Measurements from ENCODE around the gene RIT2.

DNA sequence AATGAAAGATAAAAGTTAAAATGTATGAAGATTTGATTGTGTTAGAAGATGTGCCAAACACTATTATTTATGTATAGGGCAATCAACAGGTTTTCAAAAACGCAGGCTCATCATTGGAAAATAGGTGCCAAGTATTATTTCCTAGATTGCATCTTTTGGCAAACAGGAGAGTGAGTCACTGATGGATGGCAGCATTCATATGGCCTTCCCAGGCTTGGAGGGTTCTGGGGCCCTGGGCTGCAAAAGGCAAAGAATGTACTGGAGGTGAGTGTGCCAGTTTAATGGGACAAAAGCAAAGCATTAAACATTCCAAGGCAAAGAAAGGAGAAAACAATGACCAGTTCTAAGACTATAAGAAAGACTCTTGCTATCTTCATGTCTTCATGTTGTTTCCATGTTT is 379.4 kb downstream of the RIT2 start:
- TF ChIP-seq, protein P1, sequence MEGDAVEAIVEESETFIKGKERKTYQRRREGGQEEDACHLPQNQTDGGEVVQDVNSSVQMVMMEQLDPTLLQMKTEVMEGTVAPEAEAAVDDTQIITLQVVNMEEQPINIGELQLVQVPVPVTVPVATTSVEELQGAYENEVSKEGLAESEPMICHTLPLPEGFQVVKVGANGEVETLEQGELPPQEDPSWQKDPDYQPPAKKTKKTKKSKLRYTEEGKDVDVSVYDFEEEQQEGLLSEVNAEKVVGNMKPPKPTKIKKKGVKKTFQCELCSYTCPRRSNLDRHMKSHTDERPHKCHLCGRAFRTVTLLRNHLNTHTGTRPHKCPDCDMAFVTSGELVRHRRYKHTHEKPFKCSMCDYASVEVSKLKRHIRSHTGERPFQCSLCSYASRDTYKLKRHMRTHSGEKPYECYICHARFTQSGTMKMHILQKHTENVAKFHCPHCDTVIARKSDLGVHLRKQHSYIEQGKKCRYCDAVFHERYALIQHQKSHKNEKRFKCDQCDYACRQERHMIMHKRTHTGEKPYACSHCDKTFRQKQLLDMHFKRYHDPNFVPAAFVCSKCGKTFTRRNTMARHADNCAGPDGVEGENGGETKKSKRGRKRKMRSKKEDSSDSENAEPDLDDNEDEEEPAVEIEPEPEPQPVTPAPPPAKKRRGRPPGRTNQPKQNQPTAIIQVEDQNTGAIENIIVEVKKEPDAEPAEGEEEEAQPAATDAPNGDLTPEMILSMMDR (IDR thresholded peaks at IDR 0.05) = no peak
- TF ChIP-seq POLR2A (IDR thresholded peaks at IDR 0.05) = no peak
- no peak for TF ChIP-seq EP300 (IDR thresholded peaks at IDR 0.05)

All from ovary (tissue), 3 donors.